Epithelial cell of umbilical artery (primary cell): Measurements from ENCODE around the gene CAMKK2. TPM values are rescaled to one million over a fixed set of nuclear protein-coding genes. Genes with fewer than 3 reads are reported as not detected.

ENCODE experiments used
- total RNA-seq: library from RNA; depleted of rRNA; stranded (reverse); fragments of >200 nt; gene quantifications from 2 replicates; pipeline ENCODE4 v1.2.3, GENCODE V29; 2014

Gene CAMKK2
- 12.7 and 26.6 TPM in 2 replicates for total RNA-seq

DNA sequence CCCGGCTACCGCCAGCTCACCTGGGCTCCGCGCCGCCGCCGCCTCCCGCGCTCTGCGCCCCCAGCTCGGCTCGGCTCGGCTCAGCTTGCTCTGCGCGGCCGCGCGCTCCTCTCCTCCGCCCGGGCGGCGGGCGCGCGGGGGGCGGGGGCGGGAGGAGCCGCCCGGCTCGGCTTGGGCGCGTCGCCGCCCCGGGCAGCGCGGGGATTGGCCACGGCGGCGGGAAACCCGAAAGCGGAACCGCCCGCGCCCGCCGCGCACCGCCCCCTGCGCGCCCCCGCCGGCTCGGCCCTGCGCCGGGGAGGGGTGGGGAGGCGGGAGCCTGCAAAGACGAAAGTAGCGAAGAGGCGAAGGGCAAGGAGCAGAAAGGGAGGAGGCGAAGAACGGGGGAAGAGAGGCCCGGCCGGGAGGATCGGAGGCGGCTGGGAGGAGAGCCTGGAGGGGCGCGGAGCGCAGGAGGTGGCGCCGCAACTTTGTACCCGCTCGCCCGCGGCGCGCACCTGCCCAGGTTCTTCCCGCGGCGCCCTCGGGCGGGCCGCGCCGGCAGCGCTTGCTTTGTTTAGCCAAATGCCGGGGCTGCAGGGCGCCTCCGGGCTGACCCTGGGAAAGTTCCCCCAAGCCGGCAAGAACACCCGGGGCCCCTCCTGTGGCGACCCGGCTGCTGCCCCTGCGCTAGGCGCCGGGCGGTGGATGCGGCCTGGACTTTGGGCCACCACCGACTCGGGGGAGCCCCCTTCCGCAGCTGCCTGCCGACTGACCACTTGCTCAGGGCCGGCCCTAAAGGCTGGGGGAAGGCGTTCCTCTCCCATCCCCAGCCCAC lies at the start of gene CAMKK2:
CAMKK2 (minus strand) TSS at position 92 of the 817 bp plus-strand sequence. CDS start 22,183 bp downstream, outside the sequence.

GRCh38 chr12:121209624-121210572 lies 86.6 kb downstream of the CAMKK2 start, which contains the start of gene P2RX4:
Gene P2RX4 (plus strand): TSS chr12:121210129. CDS start chr12:121210165, 36 bp downstream.

Other genes with a start within 250 kb of the CAMKK2 start
- gene P2RX7, start 163.8 kb downstream of the CAMKK2 start, total RNA-seq = 0.65 and 1.7 TPM in 2 replicates
- gene P2RX4, start 86.6 kb downstream of the CAMKK2 start, total RNA-seq = 18.8 and 48.5 TPM in 2 replicates
- 167 and 174 TPM in 2 replicates for gene ANAPC5, start 55.7 kb upstream of the CAMKK2 start, total RNA-seq
- gene RNF34, start 103.4 kb upstream of the CAMKK2 start, total RNA-seq = 43.5 and 58.5 TPM in 2 replicates